Liver (tissue), 9 donors: ENCODE data around the gene KRTAP10-8. TPM values are rescaled to one million over a fixed set of nuclear protein-coding genes. Genes with fewer than 3 reads are reported as not detected.

Experiments used
- DNase-seq: peaks from one replicate; pipeline ENCODE4 v3.0.0-alpha.2; 2017; ENCODE audit warnings: low spot score
- H3K27ac ChIP-seq, 2 donors: one replicate each; pipeline ENCODE4 v1.7.0; 2013; ENCODE audit warnings: inconsistent platforms in 2 of 2, low read length in 2 of 2, control low read depth in 1 of 2, low read depth in 1 of 2, mild to moderate bottlenecking in 1 of 2
- H3K27me3 ChIP-seq, 4 donors: one replicate each; pipeline versions ENCODE4 v1.6.1 to v1.7.0; 2013; ENCODE audit warnings: low read length in 3 of 4, inconsistent platforms in 1 of 4, mild to moderate bottlenecking in 1 of 4, moderate library complexity in 1 of 4; ENCODE audit not compliant: control insufficient read depth in 4 of 4, insufficient read depth in 4 of 4
- H3K36me3 ChIP-seq, 4 donors: one replicate each; pipeline versions ENCODE4 v1.6.1 to v1.7.0; 2013; ENCODE audit warnings: low read length in 3 of 4, mild to moderate bottlenecking in 3 of 4, low read depth in 1 of 4, moderate library complexity in 1 of 4; ENCODE audit not compliant: control insufficient read depth in 4 of 4, insufficient read depth in 3 of 4
- H3K4me1 ChIP-seq, 4 donors: one replicate each; pipeline versions ENCODE4 v1.6.1 to v1.7.0; 2013; ENCODE audit warnings: low read length in 3 of 4, mild to moderate bottlenecking in 3 of 4, moderate library complexity in 1 of 4; ENCODE audit not compliant: control insufficient read depth in 4 of 4, insufficient read depth in 4 of 4
- H3K4me3 ChIP-seq, 3 donors: one replicate each; pipeline versions ENCODE4 v1.6.1 to v1.7.0; 2013; ENCODE audit warnings: low read length in 3 of 3, control low read depth in 1 of 3, low read depth in 1 of 3, mild to moderate bottlenecking in 1 of 3
- H3K9ac ChIP-seq, 2 donors: one replicate each; pipeline ENCODE4 v1.7.0; 2013; ENCODE audit warnings: low read length in 2 of 2, mild to moderate bottlenecking in 2 of 2, moderate library complexity in 2 of 2, control low read depth in 1 of 2, low read depth in 1 of 2
- H3K9me3 ChIP-seq, 4 donors: one replicate each; pipeline versions ENCODE4 v1.6.1 to v1.7.0; 2013; ENCODE audit warnings: low read length in 3 of 4; ENCODE audit not compliant: control insufficient read depth in 4 of 4
- ATF3 ChIP-seq: IDR thresholded peaks from 2 replicates; pipeline ENCODE4 v1.6.1; 2016; ENCODE audit warnings: antibody characterized with exemption
- CTCF ChIP-seq: fragments of 150-350 bp; IDR thresholded peaks from 2 replicates; pipeline ENCODE4 v1.5.1; 2017; ENCODE audit warnings: improper control_type of control experiment, low read depth, low read length; ENCODE audit not compliant: missing input control
- EGR1 ChIP-seq, 2 donors: IDR thresholded peaks; 2 replicates each; pipeline ENCODE4 v1.6.1; 2016 to 2018; ENCODE audit warnings: antibody characterized with exemption in 2 of 2, low read depth in 2 of 2
- FOXA1 ChIP-seq: IDR thresholded peaks from 2 replicates; pipeline ENCODE4 v1.6.1; 2016; ENCODE audit warnings: antibody characterized with exemption
- FOXA2 ChIP-seq: IDR thresholded peaks from 2 replicates; pipeline ENCODE4 v1.6.1; 2016; ENCODE audit warnings: antibody characterized with exemption
- HNF4A ChIP-seq, 2 donors: conservative IDR thresholded peaks; 2 replicates each; pipeline ENCODE4 v1.6.1; 2016; ENCODE audit warnings: antibody characterized with exemption in 2 of 2, mild to moderate bottlenecking in 2 of 2
- HNF4G ChIP-seq: IDR thresholded peaks from 2 replicates; pipeline ENCODE4 v1.6.1; 2016; ENCODE audit warnings: antibody characterized with exemption
- JUND ChIP-seq, 2 donors: IDR thresholded peaks; 2 replicates each; pipeline ENCODE4 v1.6.1; 2016; ENCODE audit warnings: antibody characterized with exemption in 2 of 2
- NR2F2 ChIP-seq: IDR thresholded peaks from 2 replicates; pipeline ENCODE4 v1.6.1; 2016; ENCODE audit warnings: antibody characterized with exemption
- REST ChIP-seq: IDR thresholded peaks from 2 replicates; pipeline ENCODE4 v1.6.1; 2016; ENCODE audit warnings: antibody characterized with exemption, mild to moderate bottlenecking
- RXRA ChIP-seq, 2 donors: IDR thresholded peaks; 2 replicates each; pipeline ENCODE4 v1.6.1; 2017 to 2018; ENCODE audit warnings: antibody characterized with exemption in 2 of 2, mild to moderate bottlenecking in 1 of 2
- SP1 ChIP-seq: IDR thresholded peaks from 2 replicates; pipeline ENCODE4 v1.6.1; 2018; ENCODE audit warnings: antibody characterized with exemption, mild to moderate bottlenecking
- TAF1 ChIP-seq: conservative IDR thresholded peaks from 2 replicates; pipeline ENCODE4 v1.6.1; 2016; ENCODE audit warnings: antibody characterized with exemption, mild to moderate bottlenecking
- ZBTB33 ChIP-seq: IDR thresholded peaks from 2 replicates; pipeline ENCODE4 v1.6.1; 2016; ENCODE audit warnings: antibody characterized with exemption
- WGBS: extraction: QIAGEN DNeasy Blood & Tissue Kit; methylation state at CpG from one replicate; pipeline ENCODE4 v1.1.7; 2013; 5-methylcytosine and 5-hydroxymethylcytosine counted together
- polyA plus RNA-seq, 2 donors: library from polyadenylated mRNA; stranded (reverse) in 1 of 2; unstranded in 1 of 2; fragments of 200-250 nt in 1 of 2; fragments of >200 nt in 1 of 2; fragmentation: Nextera tagmentation in 1 of 2; extraction: Ambion mirVana in 1 of 2; gene quantifications; one replicate each; pipeline versions ENCODE4 v1.2.1 to v1.2.3, GENCODE V29; 2013 to 2015
- total RNA-seq, 2 donors: library from RNA; depleted of rRNA; stranded (reverse); fragments of >200 nt; gene quantifications; one replicate each; pipeline ENCODE4 v1.2.3, GENCODE V29; 2014
- donor health status: healthy.
- donor health status: healthy.
- donor health status: healthy.
- donor health status: healthy.
- donor health status: healthy.

Gene KRTAP10-8
- total and polyA plus RNA-seq, 4 donors: not detected

- Histone ChIP-seq H3K27me3 (no peaks in the 10 kb centered on the region), H3K4me3 (no peak overlapping the region), H3K4me1 (peaks cover 1 to 27% (median 16%) of the 10 kb centered on the region in 4 donors), H3K27ac (no peak overlapping the region), H3K36me3 (no peaks in the 10 kb centered on the region), H3K9me3 (no peaks in the 10 kb centered on the region), H3K9ac (no peak overlapping the region)
- no peak for DNase-seq
- 81% methylated on average over 12 of the region's 12 CpGs for WGBS
- TF ChIP-seq JUND (IDR thresholded peaks at IDR 0.05) (no peak), FOXA1 (no peak), HNF4A (conservative IDR thresholded peaks at IDR 0.05) (no peak), ZBTB33 (no peak), TAF1 (no peak), EGR1 (IDR thresholded peaks at IDR 0.05; ENCODE audit: low read depth in 2 of 2) (no peak), FOXA2 (no peak), NR2F2 (no peak)
These were observed 17.4 kb upstream of the KRTAP10-8 start for GRCh38 chr21:44594406-44594916.

GRCh38 chr21:44595524-44595923, 16.4 kb upstream of the KRTAP10-8 start:
- no peak for DNase-seq
- 92% methylated on average over 6 of the region's 6 CpGs for WGBS

More at GRCh38 chr21:44595524-44595923, 16.4 kb upstream of the KRTAP10-8 start:
- H3K27me3 ChIP-seq: no peaks in the 10 kb centered on the region
- H3K4me1 ChIP-seq: peaks cover 1 to 27% (median 16%) of the 10 kb centered on the region in 4 donors
- no peak overlapping the region for H3K4me3 ChIP-seq
- H3K9ac ChIP-seq: no peak overlapping the region
- no peak overlapping the region for H3K27ac ChIP-seq
- no peak for TF ChIP-seq TAF1
- no peak for TF ChIP-seq RXRA (IDR thresholded peaks at IDR 0.05)
- TF ChIP-seq REST: no peak
- TF ChIP-seq FOXA2: no peak
- no peak for TF ChIP-seq ATF3
- no peak for TF ChIP-seq NR2F2
- no peak for TF ChIP-seq CTCF
- no peak for TF ChIP-seq HNF4G
- TF ChIP-seq JUND (IDR thresholded peaks at IDR 0.05): no peak
- no peak for TF ChIP-seq HNF4A (conservative IDR thresholded peaks at IDR 0.05)
- no peak for TF ChIP-seq SP1
- no peaks in the 10 kb centered on the region for H3K9me3 ChIP-seq
- H3K36me3 ChIP-seq: no peaks in the 10 kb centered on the region
